CD4-positive, alpha-beta T cell treated with Interleukin-15 for 1 hour (primary cell): ENCODE data around the gene MEG3.
"Not testable (repeated sequence)": the region's sequence is repeated elsewhere in the genome, so short reads cannot be mapped to it uniquely, and the experiment has no call there.

ENCODE experiments used
- DNase-seq: peaks from one replicate; pipeline ENCODE4 v3.0.0-alpha.2; 2020

Gene MEG3

GRCh38 chr14:100816286-100816949 is 9.5 kb upstream of the MEG3 start:
- DNase-seq, result no peak

- DNase-seq, result no peak
Observed at GRCh38 chr14:100816950-100817901, 8.7 kb upstream of the MEG3 start.

- no peak for DNase-seq
Observed at GRCh38 chr14:100818221-100818699, 7.7 kb upstream of the MEG3 start.

GRCh38 chr14:100818923-100819322 is 7.0 kb upstream of the MEG3 start:
- DNase-seq, result not testable (repeated sequence)

GRCh38 chr14:100819453-100819828 is 6.5 kb upstream of the MEG3 start:
- no peak for DNase-seq

- no peak for DNase-seq
Observed at GRCh38 chr14:100819829-100820475, 6.0 kb upstream of the MEG3 start.

GRCh38 chr14:100820957-100821356 is 5.0 kb upstream of the MEG3 start:
- DNase-seq, result no peak

GRCh38 chr14:100822013-100822412 is 3.9 kb upstream of the MEG3 start:
- no peak for DNase-seq

- no peak for DNase-seq
Observed at GRCh38 chr14:100822532-100823296, 3.2 kb upstream of the MEG3 start.

GRCh38 chr14:100823413-100824080 is 2.4 kb upstream of the MEG3 start:
- DNase-seq, result no peak

GRCh38 chr14:100824091-100824551 is 1.8 kb upstream of the MEG3 start:
- no peak for DNase-seq

- DNase-seq, result no peak
Observed at GRCh38 chr14:100824901-100825712, 811 bp upstream of the MEG3 start.

GRCh38 chr14:100826391-100827100 is 628 bp downstream of the MEG3 start:
- no peak for DNase-seq

GRCh38 chr14:100827101-100828021 is 1.4 kb downstream of the MEG3 start:
- no peak for DNase-seq

GRCh38 chr14:100828031-100828769 is 2.3 kb downstream of the MEG3 start:
- DNase-seq, result no peak

GRCh38 chr14:100830681-100831080 is 4.8 kb downstream of the MEG3 start:
- no peak for DNase-seq

- DNase-seq, result no peak
Observed at GRCh38 chr14:100832311-100832960, 6.5 kb downstream of the MEG3 start.
